A549 (cell line): ENCODE measurements around the gene HS3ST1.

ENCODE experiments used
- CBX2 ChIP-seq: fragments of 200-600 bp; sonication (generic); IDR thresholded peaks from 2 replicates; pipeline ENCODE4 v1.6.1; 2016; ENCODE audit warnings: low read depth, mild to moderate bottlenecking, borderline replicate concordance
- SREBF2 ChIP-seq: fragments of 450-650 bp; IDR thresholded peaks from 2 replicates; pipeline ENCODE4 v1.6.1; 2014; ENCODE audit warnings: mild to moderate bottlenecking, moderate library complexity

DNA sequence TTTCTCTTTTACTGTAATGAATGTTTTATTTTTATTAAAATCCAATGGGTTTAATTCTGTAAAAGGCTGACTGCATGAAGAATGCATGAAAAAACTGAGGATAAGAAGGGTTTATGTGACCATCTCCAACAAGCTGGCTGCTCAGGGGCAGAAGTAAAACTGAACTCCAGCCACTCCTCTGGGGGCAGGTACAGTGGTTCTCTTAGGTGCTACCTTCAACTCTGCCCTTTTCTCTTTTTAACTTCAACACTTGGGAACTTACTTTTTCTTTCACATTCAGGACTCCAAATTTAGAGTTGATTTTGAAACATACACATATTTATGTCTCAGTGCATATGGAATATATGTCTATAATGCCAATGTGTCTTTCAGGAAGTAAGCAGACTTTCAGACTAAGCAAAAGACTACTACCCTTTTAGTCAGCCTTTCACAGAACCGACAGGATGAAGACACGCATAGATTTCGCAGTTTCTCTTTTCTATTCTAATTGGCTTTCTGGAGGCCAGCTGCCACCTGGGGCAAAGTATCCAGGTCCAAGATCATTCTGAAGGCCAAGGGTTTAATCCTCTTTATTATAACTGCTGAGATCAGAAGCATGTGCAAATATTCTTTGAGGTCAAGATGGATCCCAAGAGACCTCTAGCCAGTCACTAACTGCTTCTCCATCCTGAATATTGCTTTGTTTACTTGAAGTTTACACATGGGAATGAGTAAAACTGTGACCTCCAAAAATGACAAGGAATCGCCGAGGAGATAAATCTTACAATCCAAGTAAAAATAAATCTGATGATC is 30.7 kb downstream of the HS3ST1 start:
- TF ChIP-seq SREBF2 (no peak), CBX2 (no peak)
